ENCODE measurements around the gene MECP2.
A peak's percentile ranks its signal among the peaks of the same experiment; 100 is the strongest.
"Not testable (repeated sequence)": the region's sequence is repeated elsewhere in the genome, so short reads cannot be mapped to it uniquely, and the experiment has no call there.

The MECP2 gene

DNA sequence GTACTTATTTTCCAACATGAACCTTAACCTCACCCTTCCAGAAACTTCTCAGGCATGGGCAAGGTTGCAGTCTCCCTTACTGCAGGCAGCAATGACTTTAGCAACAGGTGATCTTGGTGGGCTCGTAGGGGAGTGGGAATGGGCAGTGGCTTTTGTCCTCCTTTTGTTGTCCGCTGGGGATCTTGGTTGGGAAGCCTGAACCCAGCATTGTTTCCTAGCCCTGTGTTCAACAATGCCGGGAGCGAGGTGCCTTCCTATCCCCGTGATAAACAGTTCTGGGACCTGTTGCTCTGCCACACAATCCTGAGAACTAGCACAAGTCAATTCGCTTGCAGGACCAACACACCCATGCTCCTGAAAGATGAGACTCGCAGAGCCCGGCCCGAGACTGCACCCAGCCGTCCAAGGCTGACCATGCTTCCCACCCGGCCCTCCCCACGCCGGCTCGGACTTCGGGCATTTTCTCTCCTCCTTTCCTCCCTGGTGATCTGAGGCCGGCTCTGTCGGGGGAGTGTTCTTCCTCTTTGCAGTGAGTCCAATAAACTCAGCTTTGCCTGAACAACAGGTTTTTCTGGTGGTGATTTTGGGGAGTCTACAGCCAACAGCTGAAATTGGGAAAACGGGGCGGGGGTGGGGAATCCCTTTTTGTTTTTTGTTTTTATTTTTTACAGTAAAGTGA, 98.0 kb downstream of the MECP2 start:
- Mint-ChIP-seq H3K27me3 (peaks cover 60% of the 10 kb centered on the region), H3K4me3 (no peak overlapping the region)

DNA sequence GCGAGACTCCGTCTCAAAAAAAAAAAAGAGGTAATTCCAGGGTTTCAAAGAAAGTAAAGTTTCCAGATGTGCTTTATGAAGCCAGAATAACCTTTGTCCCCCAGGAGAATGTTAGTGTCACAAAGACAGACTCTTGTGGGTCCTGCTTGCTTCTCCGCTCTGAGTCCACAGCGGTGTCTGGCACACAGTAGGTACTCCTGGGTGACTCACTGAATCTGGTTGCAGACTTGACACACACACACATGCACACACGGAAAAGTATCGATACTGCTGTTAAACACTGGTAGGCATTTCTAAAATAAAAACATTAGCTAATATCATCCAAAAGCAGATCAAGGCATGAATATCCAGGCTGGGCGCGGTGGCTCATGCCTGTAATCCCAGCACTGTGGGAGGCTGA, 102.0 kb downstream of the MECP2 start:
- Mint-ChIP-seq H3K27me3 (peaks cover 49% of the 10 kb centered on the region), H3K4me3 (no peak overlapping the region), H3K9me3 (no peaks in the 10 kb centered on the region), H3K27ac (no peak overlapping the region), H3K36me3 (ENCODE audit: low read depth) (no peaks in the 10 kb centered on the region), H3K4me1 (ENCODE audit: low read depth) (peaks cover 2% of the 10 kb centered on the region)
- no peak for DNase-seq

More for the DNA sequence above, 98.0 kb downstream of the MECP2 start:
- Mint-ChIP-seq H3K36me3 (ENCODE audit: low read depth) (peaks cover 2% of the 10 kb centered on the region), H3K4me1 (ENCODE audit: low read depth) (peaks cover 13% of the 10 kb centered on the region), H3K27ac (no peak overlapping the region), H3K9me3 (no peaks in the 10 kb centered on the region)
- no peak for DNase-seq

DNA sequence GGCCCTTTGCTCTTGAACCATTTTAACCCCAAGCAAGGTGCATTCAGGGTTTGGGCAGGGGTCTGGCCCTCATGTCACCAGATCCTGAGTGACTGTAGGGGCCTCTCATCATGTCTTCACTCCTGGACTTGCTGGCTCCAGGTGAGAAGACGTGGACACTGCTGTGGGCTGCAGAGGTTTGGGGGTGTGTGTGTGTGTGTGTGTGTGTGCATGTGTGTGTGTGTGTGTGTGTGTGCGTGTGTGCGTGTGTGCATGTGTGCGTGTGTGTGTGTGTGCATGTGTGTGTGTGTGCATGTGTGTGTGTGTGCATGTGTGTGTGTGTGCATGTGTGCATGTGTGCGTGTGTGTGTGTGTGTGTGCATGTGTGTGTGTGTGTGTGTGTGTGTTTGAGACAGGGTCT, 103.1 kb downstream of the MECP2 start:
- H3K27ac Mint-ChIP-seq; H3K9me3 Mint-ChIP-seq; DNase-seq; H3K4me3 Mint-ChIP-seq; H3K36me3 Mint-ChIP-seq (ENCODE audit: low read depth): not testable (repeated sequence)
- peaks cover 52% of the 10 kb centered on the region for H3K27me3 Mint-ChIP-seq
- H3K4me1 Mint-ChIP-seq (ENCODE audit: low read depth) = peaks cover 12% of the 10 kb centered on the region

DNA sequence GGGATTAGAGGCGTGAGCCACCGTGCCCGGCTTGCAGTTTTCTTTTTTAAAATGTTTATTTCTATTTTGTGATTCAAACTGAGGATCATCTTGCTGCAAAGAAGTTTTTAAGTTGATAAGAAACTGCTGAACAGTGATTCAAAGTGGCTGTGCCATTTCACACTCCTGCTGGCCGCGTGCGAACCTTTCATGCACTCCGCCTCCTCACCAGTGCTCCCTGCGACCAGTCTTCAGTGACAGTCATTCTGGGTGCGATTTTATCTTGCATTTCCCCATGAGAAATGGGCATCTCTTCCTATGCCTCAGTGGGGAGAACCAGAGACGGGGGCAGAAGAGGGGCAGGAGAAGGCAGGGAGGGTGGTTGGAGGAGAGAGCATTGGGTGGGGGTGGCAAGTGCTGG, 103.5 kb downstream of the MECP2 start:
- Mint-ChIP-seq H3K9me3 (no peaks in the 10 kb centered on the region), H3K27ac (no peak overlapping the region), H3K4me3 (no peak overlapping the region), H3K4me1 (ENCODE audit: low read depth) (peaks cover 14% of the 10 kb centered on the region), H3K36me3 (ENCODE audit: low read depth) (no peaks in the 10 kb centered on the region), H3K27me3 (peaks cover 50% of the 10 kb centered on the region)
- DNase-seq = no peak

DNA sequence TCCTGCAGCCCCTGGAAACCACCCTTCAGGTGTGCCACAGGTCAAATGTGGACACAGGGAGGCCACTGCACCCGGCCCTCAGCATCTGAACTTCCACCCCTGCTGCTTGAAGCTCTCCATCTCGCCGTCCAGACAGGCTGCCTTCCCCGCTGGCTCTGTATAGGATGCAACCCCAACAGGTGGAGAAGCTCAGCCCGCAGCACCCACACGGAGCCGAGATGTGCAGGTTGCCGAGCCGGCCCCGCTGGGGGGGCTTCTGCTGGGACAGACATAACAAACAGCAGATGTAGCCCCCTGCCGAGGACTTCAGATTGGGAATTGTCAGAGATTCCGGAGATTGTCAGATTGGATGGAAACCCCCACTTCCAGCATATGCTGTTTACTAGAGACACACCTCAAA, 104.4 kb downstream of the MECP2 start:
- H3K4me3 Mint-ChIP-seq = no peak overlapping the region
- no peak overlapping the region for H3K27ac Mint-ChIP-seq
- H3K9me3 Mint-ChIP-seq = no peaks in the 10 kb centered on the region
- peaks cover 48% of the 10 kb centered on the region for H3K27me3 Mint-ChIP-seq
- peaks cover 14% of the 10 kb centered on the region for H3K4me1 Mint-ChIP-seq (ENCODE audit: low read depth)
- no peak for DNase-seq
- no peaks in the 10 kb centered on the region for H3K36me3 Mint-ChIP-seq (ENCODE audit: low read depth)

DNA sequence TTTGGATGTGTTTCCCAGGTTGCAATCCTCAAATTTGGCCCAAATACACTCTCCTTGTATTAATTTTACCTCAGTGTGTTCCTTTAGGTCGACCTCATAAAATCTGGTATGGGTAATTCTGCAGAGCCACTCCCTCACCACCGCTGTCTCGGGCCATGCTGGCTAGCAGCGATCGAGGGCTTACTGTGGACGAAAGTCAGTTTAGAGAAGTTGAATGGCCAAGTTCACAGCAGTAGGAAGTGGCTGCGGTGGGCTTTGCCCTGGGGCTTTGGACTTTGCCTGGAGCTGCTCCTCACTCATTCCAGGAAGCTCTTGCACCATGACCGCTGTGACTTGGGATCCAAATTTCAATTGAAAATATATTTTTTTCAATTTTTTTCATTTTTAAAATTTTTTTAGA, 105.3 kb downstream of the MECP2 start:
- Mint-ChIP-seq H3K9me3 (no peaks in the 10 kb centered on the region), H3K4me3 (no peak overlapping the region), H3K36me3 (ENCODE audit: low read depth) (no peaks in the 10 kb centered on the region), H3K27ac (no peak overlapping the region), H3K4me1 (ENCODE audit: low read depth) (peaks cover 15% of the 10 kb centered on the region), H3K27me3 (peaks cover 43% of the 10 kb centered on the region)
- no peak for DNase-seq

DNA sequence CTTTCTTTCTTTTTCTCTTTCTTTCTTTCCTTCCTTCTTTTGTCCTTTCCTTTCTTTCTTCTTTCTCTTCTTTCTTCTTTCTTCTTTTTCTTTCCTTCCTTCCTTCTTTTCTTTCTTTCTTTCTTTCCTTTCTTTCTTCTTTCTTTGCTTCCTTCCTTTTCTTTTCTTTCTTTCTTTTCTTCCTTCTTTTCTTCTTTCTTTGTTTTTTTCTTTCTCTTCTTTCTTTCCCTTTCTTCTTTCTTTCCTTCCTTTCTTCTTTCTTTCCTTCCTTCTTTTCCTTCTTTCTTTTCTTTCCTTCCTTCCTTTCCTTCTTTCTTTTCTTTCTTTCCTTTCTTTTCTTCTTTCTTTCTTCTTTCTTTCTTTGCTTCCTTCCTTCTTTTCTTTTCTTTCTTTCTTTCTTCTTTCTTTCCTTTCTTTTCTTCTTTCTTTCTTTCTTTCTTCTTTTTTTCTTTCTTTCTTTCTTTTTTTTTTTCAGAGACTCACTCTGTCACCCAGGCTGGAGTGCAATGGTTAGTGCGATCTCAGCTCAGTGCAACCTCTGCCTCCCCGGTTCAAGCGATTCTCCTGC, 106.4 kb downstream of the MECP2 start:
- Mint-ChIP-seq H3K36me3 (ENCODE audit: low read depth) (no peaks in the 10 kb centered on the region), H3K27me3 (peaks cover 37% of the 10 kb centered on the region), H3K4me1 (ENCODE audit: low read depth) (peaks cover 18% of the 10 kb centered on the region), H3K27ac (no peak overlapping the region), H3K9me3 (no peaks in the 10 kb centered on the region), H3K4me3 (no peak overlapping the region)
- no peak for DNase-seq

DNA sequence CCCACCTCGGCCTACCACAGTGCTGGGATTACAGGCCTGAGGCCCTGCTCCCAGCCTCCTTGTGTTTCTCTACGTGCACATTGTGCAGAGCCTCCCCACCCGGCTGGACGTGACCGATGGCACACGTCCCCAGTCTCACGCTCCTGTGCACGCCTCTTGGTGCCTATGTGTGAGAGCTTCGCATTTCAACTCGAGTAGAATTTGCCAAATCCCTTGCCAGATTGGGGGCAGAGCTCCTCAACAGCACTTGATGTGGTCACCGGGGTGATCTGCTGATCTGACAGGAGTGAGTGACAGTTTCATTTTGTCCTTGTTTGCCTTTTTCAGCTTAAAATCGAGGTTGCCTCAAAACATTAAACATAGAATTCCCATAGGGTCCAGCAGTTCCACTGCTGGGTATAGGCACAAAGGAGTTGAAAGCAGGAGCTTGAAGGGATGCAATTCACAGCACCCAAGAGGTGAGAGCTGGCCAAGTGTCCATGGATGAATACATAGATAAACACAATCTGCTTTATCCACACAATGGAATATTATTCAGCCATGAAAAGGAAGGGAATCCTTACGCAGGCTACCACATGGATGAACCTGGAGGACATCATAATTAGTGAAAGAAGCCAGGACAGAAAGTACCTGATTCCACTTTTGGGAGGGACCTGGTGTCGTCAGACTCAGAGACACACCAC, 107.4 kb downstream of the MECP2 start:
- Mint-ChIP-seq H3K27me3 (peaks cover 33% of the 10 kb centered on the region), H3K4me1 (ENCODE audit: low read depth) (peaks cover 23% of the 10 kb centered on the region), H3K27ac (peak overlapping the region; percentile 76), H3K9me3 (no peaks in the 10 kb centered on the region), H3K4me3 (no peak overlapping the region), H3K36me3 (ENCODE audit: low read depth) (no peaks in the 10 kb centered on the region)
- DNase-seq = no peak

DNA sequence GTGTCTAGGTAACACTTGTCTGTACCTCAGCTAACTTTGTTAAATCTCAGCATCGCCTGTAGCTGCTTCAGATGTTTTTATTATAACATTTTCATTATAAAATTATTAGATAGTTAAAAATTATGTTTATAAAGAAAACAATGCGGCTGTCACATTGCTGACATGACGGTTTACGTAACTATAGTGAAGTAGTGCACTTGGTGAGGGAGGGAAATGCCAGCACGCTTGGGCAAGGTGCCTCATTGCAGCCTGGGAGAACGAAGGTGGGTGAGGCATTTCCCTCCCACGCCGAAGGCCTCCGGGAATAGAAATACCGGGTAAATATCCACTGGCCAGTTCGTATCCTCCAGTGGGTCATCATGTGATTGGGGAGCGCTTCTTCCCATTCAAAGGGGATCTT, 109.0 kb downstream of the MECP2 start:
- Mint-ChIP-seq H3K4me3 (no peak overlapping the region), H3K27me3 (peaks cover 44% of the 10 kb centered on the region), H3K36me3 (ENCODE audit: low read depth) (no peaks in the 10 kb centered on the region), H3K27ac (no peak overlapping the region), H3K4me1 (ENCODE audit: low read depth) (peaks cover 37% of the 10 kb centered on the region), H3K9me3 (no peaks in the 10 kb centered on the region)
- no peak for DNase-seq

DNA sequence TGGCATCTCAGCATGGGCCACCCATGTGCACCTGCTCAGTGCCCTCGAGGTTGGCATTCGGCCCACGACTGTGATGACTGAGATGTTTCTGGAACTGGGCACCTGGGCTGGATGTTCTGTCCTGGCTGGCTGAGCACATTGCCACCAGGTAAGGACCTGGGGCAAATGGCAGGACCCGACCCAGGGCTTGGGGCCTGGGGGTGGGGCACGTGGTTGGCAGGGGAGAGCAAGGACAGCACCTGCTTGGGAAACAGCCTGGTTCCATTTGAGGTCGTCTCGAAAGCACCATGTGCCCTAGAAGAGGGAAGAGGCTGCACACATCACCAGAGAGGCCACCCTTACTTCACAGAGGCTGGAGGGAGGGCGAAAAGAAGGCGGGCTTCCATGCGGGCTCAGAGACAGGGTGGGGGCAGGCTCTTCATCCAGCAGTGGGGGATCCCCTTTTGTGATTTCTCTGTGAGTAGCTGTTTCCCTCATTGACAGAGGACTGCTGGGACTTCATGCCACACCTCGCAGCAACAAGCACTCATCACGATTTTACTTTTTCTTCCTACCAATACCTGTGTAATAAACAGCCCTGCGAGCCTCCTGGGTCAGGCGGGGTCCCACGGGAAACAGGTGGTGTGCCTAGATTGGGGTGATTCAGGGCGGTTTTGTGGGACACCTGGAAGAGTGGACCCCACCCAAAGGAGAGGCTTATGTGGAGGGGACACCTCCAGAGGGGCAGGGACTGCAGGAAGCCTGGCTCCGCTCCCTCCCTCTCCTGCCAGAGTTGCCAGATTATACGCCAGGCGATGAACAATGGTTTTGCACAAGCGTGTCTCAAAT, 113.0 kb downstream of the MECP2 start:
- Mint-ChIP-seq H3K4me1 (ENCODE audit: low read depth) (peaks cover 60% of the 10 kb centered on the region), H3K27ac (peak overlapping the region; percentile 97), H3K36me3 (ENCODE audit: low read depth) (no peaks in the 10 kb centered on the region), H3K4me3 (peak overlapping the region; percentile 71), H3K27me3 (peaks cover 53% of the 10 kb centered on the region), H3K9me3 (no peaks in the 10 kb centered on the region)
- DNase-seq = peak; percentile 61

DNA sequence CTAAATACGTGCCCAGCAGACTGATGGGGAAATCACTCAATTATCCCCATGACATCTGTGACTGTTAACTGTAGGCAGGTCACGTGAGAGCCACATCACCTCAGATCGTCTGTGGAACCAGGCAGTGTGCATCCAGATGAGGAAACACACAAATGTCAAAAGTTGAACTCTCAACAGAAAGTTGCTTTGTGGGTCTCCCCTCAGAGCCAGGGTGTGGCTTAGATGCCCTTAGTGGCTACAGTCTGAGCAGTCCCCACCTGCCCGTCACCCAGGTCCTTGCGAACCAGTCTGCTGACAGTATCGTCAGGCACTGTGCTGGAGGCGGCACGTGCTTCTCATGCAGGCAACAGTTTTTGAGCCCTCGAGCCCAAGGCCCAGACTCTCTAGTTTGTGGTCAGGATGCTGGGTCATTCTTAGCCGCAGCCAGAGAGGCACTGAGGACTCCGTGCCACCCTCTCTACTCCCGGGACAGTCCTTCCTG, 114.2 kb downstream of the MECP2 start:
- Mint-ChIP-seq H3K9me3 (no peaks in the 10 kb centered on the region), H3K4me3 (no peak overlapping the region), H3K4me1 (ENCODE audit: low read depth) (peaks cover 56% of the 10 kb centered on the region), H3K36me3 (ENCODE audit: low read depth) (no peaks in the 10 kb centered on the region), H3K27ac (peak overlapping the region; percentile 88), H3K27me3 (peaks cover 49% of the 10 kb centered on the region)
- DNase-seq = peak; percentile 46

DNA sequence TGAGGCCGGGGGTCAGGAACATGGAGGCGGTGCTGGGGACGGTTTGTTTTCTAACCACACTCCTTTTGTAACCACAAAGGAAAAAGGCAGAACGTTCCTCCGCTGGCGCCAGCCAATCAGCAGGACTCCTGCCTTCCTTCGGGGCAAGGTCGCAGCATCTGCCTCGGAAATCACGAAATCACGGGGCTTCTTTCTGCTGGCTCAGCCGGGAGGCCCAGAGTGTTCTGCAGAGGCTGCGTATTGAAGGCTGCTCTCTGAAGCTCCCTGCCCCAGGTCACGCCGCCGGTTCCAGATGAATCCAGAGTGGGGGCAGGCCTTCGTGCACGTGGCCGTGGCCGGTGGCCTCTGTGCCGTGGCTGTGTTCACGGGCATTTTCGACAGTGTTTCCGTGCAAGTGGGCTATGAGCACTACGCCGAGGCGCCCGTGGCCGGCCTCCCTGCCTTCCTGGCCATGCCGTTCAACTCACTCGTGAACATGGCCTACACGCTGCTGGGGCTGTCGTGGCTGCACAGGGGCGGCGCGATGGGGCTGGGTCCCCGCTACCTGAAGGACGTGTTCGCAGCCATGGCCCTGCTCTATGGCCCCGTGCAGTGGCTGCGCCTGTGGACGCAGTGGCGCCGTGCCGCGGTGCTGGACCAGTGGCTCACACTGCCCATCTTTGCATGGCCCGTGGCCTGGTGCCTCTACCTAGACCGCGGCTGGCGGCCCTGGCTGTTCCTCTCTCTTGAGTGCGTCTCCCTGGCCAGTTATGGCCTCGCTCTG, 115.6 kb downstream of the MECP2 start:
- Mint-ChIP-seq H3K4me1 (ENCODE audit: low read depth) (peaks cover 53% of the 10 kb centered on the region), H3K4me3 (peak overlapping the region; percentile 37), H3K36me3 (ENCODE audit: low read depth) (no peaks in the 10 kb centered on the region), H3K9me3 (no peaks in the 10 kb centered on the region), H3K27me3 (peaks cover 44% of the 10 kb centered on the region), H3K27ac (peak overlapping the region; percentile 88)
- peak; percentile 71 for DNase-seq

DNA sequence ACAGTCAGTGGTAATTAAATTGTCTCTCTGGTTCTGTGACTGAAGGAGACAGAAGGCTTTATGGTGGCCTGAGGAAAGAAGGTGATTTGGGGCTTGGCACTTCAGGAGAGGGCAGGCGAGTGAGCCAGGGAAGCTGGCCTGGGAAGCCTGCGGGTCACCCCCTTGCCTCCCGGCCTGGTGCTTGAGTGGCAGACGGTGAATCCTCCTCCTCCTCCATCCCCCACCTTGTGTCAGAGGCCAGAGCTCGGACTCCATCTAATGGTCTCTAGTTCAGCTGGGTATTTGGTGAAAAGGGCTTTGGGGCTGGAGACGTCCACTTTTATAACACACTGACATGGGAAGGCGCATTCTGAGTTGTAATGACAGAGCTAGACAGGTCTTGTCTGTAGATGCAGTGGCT, 116.3 kb downstream of the MECP2 start:
- Mint-ChIP-seq H3K4me1 (ENCODE audit: low read depth) (peaks cover 52% of the 10 kb centered on the region), H3K36me3 (ENCODE audit: low read depth) (no peaks in the 10 kb centered on the region), H3K4me3 (peak overlapping the region; percentile 37), H3K27me3 (peaks cover 42% of the 10 kb centered on the region), H3K27ac (peak overlapping the region; percentile 88), H3K9me3 (no peaks in the 10 kb centered on the region)
- no peak for DNase-seq

DNA sequence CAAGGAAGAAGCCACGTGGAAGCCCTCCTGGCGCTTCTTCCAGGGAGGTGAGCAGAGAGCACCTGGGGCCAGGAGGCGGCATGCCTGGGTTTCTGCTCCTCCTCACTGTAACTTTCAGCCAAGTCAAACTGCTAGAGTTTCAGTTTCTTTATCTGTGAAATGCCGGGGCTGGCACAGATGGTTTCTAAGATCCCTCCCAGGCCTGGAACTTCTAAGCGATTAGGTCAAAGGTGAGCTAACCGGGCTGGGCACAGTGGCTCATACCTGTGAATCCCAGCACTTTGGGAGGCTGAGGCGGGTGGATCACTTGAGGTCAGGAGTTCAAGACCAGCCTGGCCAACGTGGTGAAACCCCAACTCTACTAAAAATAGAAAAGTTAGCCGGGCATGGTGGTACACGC, 117.1 kb downstream of the MECP2 start:
- H3K9me3 Mint-ChIP-seq; H3K36me3 Mint-ChIP-seq (ENCODE audit: low read depth); DNase-seq: not testable (repeated sequence)
- Mint-ChIP-seq H3K27ac (peak overlapping the region; percentile 88), H3K4me1 (ENCODE audit: low read depth) (peaks cover 53% of the 10 kb centered on the region), H3K27me3 (peaks cover 46% of the 10 kb centered on the region), H3K4me3 (peak overlapping the region; percentile 67)
